NOMO-1 treated with DMSO at 0.1 percent for 48 hours (cell line): ENCODE results near the gene PAOX.
"Not testable (repeated sequence)": the region's sequence is repeated elsewhere in the genome, so short reads cannot be mapped to it uniquely, and the experiment has no call there.

Source experiments
- DNase-seq: peaks from one replicate; lab custom pipeline; 2025; ENCODE audit not compliant: unreplicated experiment; lab: John Stamatoyannopoulos, UW

PAOX gene

DNA sequence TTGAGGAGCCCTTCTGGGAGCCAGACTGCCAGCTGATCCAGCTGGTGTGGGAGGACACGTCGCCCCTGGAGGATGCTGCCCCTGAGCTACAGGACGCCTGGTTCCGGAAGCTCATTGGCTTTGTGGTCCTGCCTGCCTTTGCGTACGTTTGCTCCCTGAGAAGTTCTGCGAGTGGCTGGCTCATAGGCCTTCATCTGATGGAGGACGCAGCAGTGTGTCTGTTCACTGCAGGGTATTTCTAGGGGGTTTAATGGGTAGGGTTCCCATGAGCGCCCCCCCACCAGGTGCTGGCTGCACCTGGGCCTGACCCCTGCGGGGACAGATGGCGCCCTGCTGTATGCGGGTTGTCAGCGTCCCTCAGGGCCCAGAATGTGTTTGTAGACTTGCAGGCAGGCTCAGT lies 5.0 kb downstream of the PAOX start:
- DNase-seq: no peak

DNA sequence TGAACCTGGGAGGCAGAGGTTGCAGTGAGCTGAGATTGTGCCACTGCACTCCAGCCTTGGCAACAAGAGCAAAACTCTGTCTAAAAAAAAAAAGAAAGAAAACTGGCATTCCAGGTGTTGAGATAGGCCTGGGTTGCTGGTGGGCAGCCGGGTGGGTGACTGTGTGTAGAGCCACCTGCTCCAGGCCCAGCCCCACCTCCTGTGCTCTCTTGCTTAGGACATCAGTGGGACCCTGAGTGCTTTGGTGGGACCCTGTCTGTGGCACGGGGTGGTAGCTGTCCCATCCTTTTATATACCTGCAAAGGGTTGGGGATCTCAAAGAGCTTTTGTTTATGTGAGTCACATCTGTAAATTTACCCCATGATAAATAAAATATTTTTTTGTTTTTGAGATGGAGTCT lies 6.2 kb downstream of the PAOX start:
- no peak for DNase-seq

DNA sequence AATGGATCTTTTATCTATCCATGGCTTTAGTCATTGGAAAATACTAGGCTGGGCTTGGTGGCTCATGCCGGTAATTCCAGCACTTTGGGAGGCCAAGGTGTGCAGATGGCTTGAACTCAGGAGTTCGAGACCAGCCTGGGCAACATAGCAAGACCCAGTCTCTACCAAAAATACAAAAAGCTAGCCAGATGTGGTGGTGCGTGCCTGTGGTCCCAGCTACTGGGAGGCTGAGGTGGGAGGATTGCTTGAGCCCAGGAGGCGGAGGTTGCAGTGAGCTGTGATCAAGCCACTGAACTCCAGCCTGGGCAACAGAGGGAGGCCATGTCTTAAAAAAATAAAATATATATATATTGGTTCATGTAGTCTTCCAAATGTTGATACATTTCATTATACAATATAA lies 7.9 kb downstream of the PAOX start:
- DNase-seq: not testable (repeated sequence)

DNA sequence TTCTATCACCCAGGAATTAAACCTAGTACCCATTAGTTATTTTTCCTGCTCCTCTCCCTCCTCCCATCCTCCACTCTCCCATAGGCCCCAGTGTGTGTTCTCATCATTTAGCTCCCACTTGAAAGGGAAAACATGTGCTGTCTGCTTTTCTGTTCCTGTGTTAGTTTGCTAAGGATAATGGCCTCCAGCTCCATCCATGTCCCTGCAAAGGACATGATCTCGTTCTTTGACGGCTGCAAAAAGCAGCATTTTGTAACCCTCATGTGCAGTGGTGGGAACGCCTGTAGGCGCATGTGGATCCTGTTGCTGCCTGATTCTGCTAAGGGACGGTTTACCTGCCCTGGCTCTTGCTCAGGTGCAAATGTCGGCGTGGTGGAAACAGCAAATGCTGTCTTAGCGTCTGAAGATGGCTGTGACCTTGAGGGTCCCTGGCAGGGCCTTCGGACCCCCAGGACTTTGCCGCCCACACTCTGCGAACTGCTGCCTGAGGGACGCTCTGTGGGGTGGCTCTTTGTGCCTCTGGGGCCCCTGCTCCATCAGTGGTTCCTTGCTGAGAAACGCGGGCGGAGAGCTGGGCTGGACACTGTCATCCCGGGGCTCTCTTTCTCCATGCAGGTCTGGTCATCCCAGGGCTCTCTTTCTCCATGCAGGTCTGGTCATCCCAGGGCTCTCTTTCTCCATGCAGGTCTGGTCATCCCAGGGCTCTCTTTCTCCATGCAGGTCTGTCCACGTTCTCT lies 9.3 kb downstream of the PAOX start:
- DNase-seq: no peak

GRCh38 chr10:133388973-133389818 lies 10.1 kb downstream of the PAOX start:
- DNase-seq: peak; percentile 69

- no peak for DNase-seq
Measured at GRCh38 chr10:133390597-133391248, 11.7 kb downstream of the PAOX start.

DNA sequence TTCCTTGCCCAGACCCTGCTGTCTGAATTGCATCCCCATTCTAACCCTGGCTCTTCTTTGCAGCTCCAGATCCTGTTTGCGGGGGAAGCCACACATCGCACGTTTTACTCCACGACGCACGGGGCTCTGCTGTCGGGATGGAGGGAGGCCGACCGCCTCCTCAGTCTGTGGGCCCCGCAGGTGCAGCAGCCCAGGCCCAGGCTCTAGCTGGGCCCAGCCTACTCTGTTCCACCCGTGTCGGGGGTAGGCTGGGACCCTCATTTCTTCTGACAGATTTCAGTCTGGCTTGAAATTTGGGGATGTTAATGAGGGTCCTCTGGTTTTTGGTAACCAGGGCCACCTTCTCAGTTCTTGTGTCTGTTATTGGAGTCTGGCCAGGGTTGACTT lies 12.2 kb downstream of the PAOX start:
- no peak for DNase-seq

DNA sequence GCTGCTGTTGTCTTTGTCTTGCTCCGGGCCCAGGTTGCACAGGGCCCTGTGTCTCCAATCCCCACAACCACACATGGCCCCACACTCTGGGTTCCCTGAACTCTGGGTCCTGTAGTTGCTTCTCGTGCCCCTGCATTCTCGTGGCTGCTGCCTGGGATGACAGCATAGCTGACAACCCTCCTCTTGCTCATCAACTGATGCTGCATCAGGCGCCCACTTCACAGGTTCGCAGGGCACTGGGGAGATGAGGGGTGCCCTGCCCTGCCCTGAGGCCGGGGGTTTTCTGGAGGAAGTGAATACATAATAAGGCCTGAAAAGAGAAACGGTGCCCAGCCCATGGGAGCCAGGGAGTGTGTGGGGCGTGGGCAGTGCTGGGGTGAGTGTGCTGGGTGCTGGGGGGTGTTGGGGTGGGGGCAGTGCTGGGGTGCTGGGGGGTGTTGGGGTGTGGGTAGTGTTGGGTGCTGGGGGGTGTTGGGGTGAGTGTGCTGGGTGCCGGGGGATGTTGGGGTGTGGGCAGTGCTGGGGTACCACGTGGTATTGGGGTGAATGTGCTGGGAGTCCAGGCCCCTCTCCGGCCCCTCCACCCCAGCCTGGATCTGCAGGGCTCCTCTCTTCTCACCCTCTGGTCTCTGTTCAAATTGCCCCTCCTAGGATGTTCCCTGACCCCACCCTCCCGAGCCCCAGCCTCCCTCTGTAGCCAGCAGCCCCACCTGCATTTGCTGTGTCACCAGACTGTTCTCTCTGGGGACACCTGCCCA lies 12.9 kb downstream of the PAOX start:
- DNase-seq: no peak

DNA sequence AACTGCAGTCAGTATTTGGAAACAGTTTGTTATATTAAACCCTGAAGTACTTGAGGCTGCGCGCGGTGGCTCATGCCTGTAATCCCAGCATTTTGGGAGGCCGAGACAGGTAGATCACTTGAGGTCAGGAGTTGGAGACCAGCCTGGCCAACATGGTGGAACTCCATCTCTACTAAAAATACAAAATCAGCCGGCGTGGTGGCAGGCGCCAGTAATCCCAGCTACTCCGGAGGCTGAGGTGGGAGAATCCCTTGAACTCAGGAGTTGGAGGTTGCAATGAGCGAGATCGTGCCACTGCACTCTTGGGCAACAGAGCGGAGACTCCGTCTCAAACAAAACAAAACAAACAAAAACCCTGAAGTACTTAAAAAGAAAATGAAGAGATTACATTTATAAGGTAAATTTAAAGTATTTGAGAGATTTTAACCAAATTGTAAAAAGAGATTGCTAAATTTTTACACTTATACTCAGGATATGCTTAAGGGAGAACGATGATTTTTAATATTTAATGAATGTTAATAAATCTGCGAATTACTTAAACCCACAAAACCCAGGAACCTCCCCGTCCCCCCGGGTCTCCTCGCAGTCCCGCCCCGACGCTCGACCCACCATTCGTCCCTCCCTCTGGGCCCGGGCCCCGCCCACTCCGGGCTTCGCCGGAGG lies 14.5 kb downstream of the PAOX start:
- DNase-seq: no peak

GRCh38 chr10:133394064-133394663 lies 15.1 kb downstream of the PAOX start, which contains the start of gene MTG1:
MTG1 (plus strand) TSS chr10:133394157; CDS start chr10:133394221, 64 bp downstream.
- DNase-seq: peak; percentile 87

DNA sequence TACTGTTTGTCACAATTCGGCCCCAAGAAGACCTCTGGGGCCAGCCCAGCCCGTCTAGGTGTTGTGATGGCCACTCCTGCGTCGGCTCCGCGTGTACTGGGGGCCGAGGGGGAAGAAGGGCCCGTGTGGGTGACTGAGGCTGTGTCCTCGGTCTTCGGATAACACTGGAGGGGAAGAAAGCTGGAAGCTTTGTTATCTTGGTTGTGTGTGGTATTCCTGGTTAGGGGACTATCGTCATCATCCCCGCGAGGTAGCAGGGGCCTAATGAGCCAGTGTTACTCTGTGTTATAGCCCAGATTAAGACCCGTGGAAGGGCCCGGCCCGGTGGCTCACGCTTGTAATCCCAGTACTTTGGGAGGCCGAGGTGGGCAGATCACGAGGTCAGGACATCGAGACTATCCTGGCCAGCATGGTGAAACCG lies 15.7 kb downstream of the PAOX start:
- no peak for DNase-seq

DNA sequence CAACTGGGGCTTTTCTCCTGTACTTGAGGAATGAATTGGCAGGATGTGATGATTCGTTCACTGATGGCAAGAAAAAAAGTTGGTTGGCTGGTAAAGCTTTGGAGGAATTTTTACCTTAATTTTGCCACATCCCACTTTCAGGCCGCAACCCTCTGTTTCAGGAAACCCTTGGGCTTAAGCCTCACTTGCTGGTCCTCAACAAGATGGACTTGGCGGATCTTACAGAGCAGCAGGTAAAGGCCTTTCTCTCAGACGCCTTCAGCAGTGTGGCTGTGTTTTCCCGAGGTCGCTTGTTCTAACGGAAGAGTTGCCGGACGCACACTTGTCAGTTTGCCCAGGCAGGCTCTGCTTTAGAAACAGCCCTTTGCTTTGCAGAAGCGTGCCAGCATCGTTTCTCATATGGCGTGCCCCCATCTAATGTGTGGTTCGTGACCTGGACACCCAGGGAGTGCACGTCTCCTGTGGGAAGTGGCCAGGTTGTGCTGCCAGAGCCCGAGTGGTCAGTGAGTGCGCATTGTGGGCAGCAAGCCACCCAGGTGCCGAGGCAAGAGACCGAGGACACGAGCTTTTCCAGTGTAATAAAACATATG lies 17.1 kb downstream of the PAOX start:
- DNase-seq: no peak

DNA sequence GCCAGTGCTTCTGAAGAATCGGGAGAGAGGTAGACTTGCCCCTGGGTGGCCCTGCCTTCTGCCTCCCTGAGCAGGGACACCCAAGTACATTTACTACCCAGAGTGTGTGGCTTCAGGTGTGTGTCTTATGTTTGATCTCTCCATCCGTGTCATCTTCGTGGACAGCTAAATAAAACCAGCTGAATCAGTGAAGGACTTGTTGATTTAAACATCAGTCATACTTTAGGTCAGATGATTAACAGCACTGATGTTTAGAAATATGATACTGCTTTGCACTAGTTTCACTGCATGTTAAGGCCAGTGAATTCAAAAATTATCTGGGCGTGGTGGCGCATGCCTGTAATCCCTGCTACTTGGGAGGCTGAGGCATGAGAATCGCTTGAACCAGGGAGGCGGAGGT lies 18.9 kb downstream of the PAOX start:
- DNase-seq: no peak

DNA sequence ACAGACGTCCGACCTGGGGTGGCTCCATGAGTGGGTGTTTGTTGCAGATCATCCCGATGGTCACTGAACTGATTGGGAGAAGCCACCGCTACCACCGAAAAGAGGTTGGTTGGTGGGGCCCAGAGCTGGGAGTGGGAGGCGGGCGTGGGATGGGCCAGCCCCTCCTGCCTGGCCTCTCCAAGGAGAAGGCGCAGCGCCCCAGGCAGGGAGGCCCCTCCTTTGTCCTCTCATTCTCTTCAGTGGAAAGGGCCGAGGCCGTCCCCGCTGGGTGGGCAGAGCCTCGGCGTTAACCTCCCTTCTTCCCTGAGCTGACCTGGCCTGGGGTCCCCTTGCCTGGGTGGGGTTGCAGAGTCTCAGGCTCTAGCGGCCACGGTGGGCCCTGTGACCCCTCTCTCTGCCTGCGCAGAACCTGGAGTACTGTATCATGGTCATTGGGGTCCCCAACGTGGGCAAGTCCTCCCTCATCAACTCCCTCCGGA lies 20.1 kb downstream of the PAOX start:
- no peak for DNase-seq

DNA sequence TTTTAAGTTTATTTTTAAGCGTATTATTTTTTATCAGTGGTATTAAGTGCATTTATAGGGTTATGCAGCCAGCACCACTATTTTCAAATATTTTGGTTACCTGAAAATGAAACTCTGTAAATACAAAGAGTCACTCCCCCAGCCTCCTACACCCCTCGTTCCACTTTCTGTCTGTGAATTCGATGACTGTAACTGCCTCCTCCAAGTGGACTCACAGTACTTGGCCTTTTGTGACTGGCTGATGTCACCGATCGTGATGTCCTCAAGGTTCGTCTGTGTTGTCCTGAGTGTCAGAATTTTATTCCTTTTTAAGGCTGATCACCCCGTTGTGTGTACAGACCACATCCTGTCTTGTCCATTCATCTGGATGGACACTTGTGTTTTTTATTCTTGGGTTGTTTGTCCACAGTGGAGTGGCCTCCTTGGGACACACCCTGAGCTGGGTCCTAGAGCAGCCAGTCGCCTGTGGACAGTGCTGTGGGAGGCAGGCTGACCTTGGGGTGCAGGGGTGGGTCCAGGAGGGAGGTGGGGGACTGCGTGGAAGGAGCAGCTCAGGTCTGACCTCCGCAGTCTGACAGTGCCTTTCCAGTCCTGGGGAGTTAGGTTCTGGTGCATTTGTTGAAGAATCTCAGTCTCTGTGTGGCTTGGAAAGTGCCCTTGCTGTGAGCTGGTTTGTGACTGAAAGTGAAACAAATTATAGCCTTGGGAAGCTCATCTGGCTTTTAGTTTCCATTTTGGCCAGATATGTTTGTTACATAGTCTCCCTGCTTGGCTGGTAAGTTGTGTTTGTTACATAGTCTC lies 21.8 kb downstream of the PAOX start:
- DNase-seq: no peak

DNA sequence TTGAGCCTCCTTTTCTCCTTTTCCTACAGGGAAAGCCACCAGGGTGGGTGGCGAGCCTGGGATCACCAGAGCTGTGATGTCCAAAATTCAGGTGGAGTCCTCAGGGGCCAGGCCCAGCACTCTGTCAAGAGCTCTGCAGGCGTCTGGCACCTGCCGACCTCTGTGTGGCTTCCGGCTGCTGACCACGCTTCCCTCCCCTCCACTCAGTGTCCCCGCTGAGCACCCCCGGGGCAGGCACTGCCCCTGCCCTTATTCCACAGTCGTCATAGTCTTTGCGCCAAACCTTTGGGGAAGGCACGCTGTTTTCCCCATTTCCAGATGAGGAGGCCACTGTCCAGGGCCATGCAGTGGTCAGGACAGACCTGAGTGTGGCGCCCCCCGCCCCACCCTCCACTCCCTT lies 22.4 kb downstream of the PAOX start:
- DNase-seq: no peak

- DNase-seq: no peak
Measured at GRCh38 chr10:133401981-133402725, 23.1 kb downstream of the PAOX start.

- DNase-seq: no peak
Measured at GRCh38 chr10:133403359-133403758, 24.3 kb downstream of the PAOX start.
